Suprapubic skin (tissue), 3 donors: ENCODE data around the gene TRHDE.

Source experiments
- CTCF ChIP-seq, 2 donors: fragments of 200-600 bp in 1 of 2; fragments of 450-650 bp in 1 of 2; sonication (generic) in 1 of 2; IDR thresholded peaks; one replicate each; pipeline ENCODE4 v1.5.1; 2016 to 2019; ENCODE audit warnings: antibody characterized with exemption in 2 of 2, mild to moderate bottlenecking in 1 of 2, moderate library complexity in 1 of 2
- EP300 ChIP-seq: sonication (generic); formaldehyde crosslinking; IDR thresholded peaks from one replicate; pipeline ENCODE4 v1.6.1; 2017; ENCODE audit warnings: antibody characterized with exemption
- POLR2A ChIP-seq, 2 donors: fragments of 450-650 bp; IDR thresholded peaks; one replicate each; pipeline ENCODE4 v1.6.1; 2017; ENCODE audit warnings: antibody characterized with exemption in 2 of 2, mild to moderate bottlenecking in 2 of 2, moderate library complexity in 2 of 2

- TF ChIP-seq CTCF (IDR thresholded peaks at IDR 0.05) (no peak), POLR2A (IDR thresholded peaks at IDR 0.05) (no peak), EP300 (no peak)
Observed at GRCh38 chr12:72285861-72286260, 13.7 kb downstream of the TRHDE start.
